Adipose tissue (tissue), 3 donors: ENCODE data around the gene CCDC158. TPM values are rescaled to one million over a fixed set of nuclear protein-coding genes. Genes with fewer than 3 reads are reported as not detected.
"Not testable (repeated sequence)": the region's sequence is repeated elsewhere in the genome, so short reads cannot be mapped to it uniquely, and the experiment has no call there.

Experiments
- H3K27ac ChIP-seq: one replicate; pipeline ENCODE4 v1.5.1; 2013; ENCODE audit warnings: low read depth, low read length
- WGBS, 3 donors: extraction: QIAGEN DNeasy Blood & Tissue Kit; methylation state at CpG; one replicate each; pipeline ENCODE4 v1.1.7; 2013; 5-methylcytosine and 5-hydroxymethylcytosine counted together
- polyA plus RNA-seq, 3 donors: library from polyadenylated mRNA; stranded (reverse); fragments of 200-250 nt; gene quantifications; one replicate each; pipeline ENCODE4 v1.2.3, GENCODE V29; 2013
- donor health status: healthy with polysubstance abuse.
- donor health status: Bipolar disorder and iron deficiency.
- donor health status: healthy.

The CCDC158 gene
- polyA plus RNA-seq = under 1 TPM; 0.11 to 0.25 (median 0.25) TPM

GRCh38 chr4:76420762-76421581, at the start of gene CCDC158:
Gene CCDC158 (minus strand): TSS chr4:76421141. CDS start chr4:76403207, 17,934 bp downstream.
- 6 to 14% (median 10%) methylated on average over 44 to 79 of the region's 79 CpGs for WGBS, 3 donors
- no peak within 1 kb of the TSS for H3K27ac ChIP-seq

GRCh38 chr4:76470532-76470931, 49.6 kb upstream of the CCDC158 start:
- no peak overlapping the region for H3K27ac ChIP-seq
- WGBS, 3 donors = 77 to 86% (median 86%) methylated on average over 1 of the region's 1 CpG

- H3K27ac ChIP-seq = no peak overlapping the region
Observed at GRCh38 chr4:76470064-76470463, 49.1 kb upstream of the CCDC158 start.

- no peak overlapping the region for H3K27ac ChIP-seq
- 89 to 94% (median 90%) methylated on average over 2 of the region's 2 CpGs for WGBS, 3 donors
Observed at GRCh38 chr4:76463568-76463967, 42.6 kb upstream of the CCDC158 start.

GRCh38 chr4:76459291-76459723, 38.4 kb upstream of the CCDC158 start:
- 54 to 73% (median 61%) methylated on average over 11 of the region's 11 CpGs for WGBS, 3 donors
- H3K27ac ChIP-seq = no peak overlapping the region

- no peak overlapping the region for H3K27ac ChIP-seq
- WGBS, 3 donors = 60 to 73% (median 67%) methylated on average over 3 of the region's 3 CpGs
Observed at GRCh38 chr4:76458825-76459224, 37.9 kb upstream of the CCDC158 start.

GRCh38 chr4:76458297-76458696, 37.4 kb upstream of the CCDC158 start:
- no peak overlapping the region for H3K27ac ChIP-seq
- WGBS, 3 donors = 81 to 83% (median 82%) methylated on average over 2 of the region's 2 CpGs

- H3K27ac ChIP-seq = no peak overlapping the region
- 82 to 96% (median 92%) methylated on average over 7 of the region's 7 CpGs for WGBS, 3 donors
Observed at GRCh38 chr4:76457885-76458284, 36.9 kb upstream of the CCDC158 start.

- not testable (repeated sequence) for H3K27ac ChIP-seq
- 93 to 94% (median 93%) methylated on average over 6 of the region's 6 CpGs for WGBS, 3 donors
Observed at GRCh38 chr4:76454073-76454472, 33.1 kb upstream of the CCDC158 start.

- H3K27ac ChIP-seq = no peak overlapping the region
- WGBS, 3 donors = 90 to 95% (median 92%) methylated on average over 2 of the region's 2 CpGs
Observed at GRCh38 chr4:76453232-76453631, 32.3 kb upstream of the CCDC158 start.

GRCh38 chr4:76449833-76450232, 28.9 kb upstream of the CCDC158 start:
- no peak overlapping the region for H3K27ac ChIP-seq
- 49 to 55% (median 49%) methylated on average over 2 of the region's 2 CpGs for WGBS, 3 donors

- 38 to 53% (median 51%) methylated on average over 3 of the region's 3 CpGs for WGBS, 3 donors
- H3K27ac ChIP-seq = no peak overlapping the region
Observed at GRCh38 chr4:76449362-76449767, 28.4 kb upstream of the CCDC158 start.

- no peak overlapping the region for H3K27ac ChIP-seq
- WGBS, 3 donors = 85 to 91% (median 88%) methylated on average over 3 of the region's 3 CpGs
Observed at GRCh38 chr4:76448211-76448610, 27.3 kb upstream of the CCDC158 start.

GRCh38 chr4:76447393-76447851, 26.5 kb upstream of the CCDC158 start:
- H3K27ac ChIP-seq = no peak overlapping the region
- WGBS, 3 donors = 32 to 43% (median 36%) methylated on average over 1 of the region's 1 CpG

- 92 to 97% (median 93%) methylated on average over 2 of the region's 2 CpGs for WGBS, 3 donors
- H3K27ac ChIP-seq = no peak overlapping the region
Observed at GRCh38 chr4:76445911-76446310, 25.0 kb upstream of the CCDC158 start.

GRCh38 chr4:76443376-76443775, 22.4 kb upstream of the CCDC158 start:
- 85 to 86% (median 86%) methylated on average over 1 of the region's 1 CpG for WGBS, 3 donors
- no peak overlapping the region for H3K27ac ChIP-seq

- 75 to 92% (median 82%) methylated on average over 3 of the region's 3 CpGs for WGBS, 3 donors
- no peak overlapping the region for H3K27ac ChIP-seq
Observed at GRCh38 chr4:76442807-76443206, 21.9 kb upstream of the CCDC158 start.

GRCh38 chr4:76441881-76442280, 20.9 kb upstream of the CCDC158 start:
- no peak overlapping the region for H3K27ac ChIP-seq
- WGBS, 3 donors = 84 to 91% (median 89%) methylated on average over 9 of the region's 9 CpGs

- 90 to 94% (median 93%) methylated on average over 2 of the region's 2 CpGs for WGBS, 3 donors
- H3K27ac ChIP-seq = no peak overlapping the region
Observed at GRCh38 chr4:76439491-76439890, 18.6 kb upstream of the CCDC158 start.
